Measurements from ENCODE around the gene INSYN2B. TPM values are rescaled to one million over a fixed set of nuclear protein-coding genes. Genes with fewer than 3 reads are reported as not detected.

The INSYN2B gene
- total RNA-seq, 4 donors from 2014 or later: not detected

DNA sequence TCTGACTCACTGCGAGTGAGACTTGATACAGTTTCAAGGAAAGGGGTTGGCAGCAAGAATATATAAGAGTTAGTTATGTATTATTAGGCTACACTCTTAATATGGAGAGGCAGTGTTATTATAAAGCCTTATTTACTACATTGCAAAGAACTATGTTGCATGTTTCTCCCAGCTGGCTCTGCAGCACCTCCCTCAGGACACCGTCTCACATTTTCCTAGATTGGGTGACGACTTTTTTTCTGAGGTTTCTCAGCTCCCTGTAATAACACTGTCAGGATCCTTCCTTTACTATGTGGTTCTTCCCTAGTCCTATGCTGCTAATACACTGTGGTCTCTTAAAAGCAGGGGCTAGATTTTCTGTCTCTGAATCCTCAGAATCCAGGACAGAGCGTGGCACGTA is 153.7 kb downstream of the INSYN2B start:
- 58 to 68% methylated on average over 5 of the region's 5 CpGs for WGBS, 2 donors
- TF ChIP-seq, protein P1, sequence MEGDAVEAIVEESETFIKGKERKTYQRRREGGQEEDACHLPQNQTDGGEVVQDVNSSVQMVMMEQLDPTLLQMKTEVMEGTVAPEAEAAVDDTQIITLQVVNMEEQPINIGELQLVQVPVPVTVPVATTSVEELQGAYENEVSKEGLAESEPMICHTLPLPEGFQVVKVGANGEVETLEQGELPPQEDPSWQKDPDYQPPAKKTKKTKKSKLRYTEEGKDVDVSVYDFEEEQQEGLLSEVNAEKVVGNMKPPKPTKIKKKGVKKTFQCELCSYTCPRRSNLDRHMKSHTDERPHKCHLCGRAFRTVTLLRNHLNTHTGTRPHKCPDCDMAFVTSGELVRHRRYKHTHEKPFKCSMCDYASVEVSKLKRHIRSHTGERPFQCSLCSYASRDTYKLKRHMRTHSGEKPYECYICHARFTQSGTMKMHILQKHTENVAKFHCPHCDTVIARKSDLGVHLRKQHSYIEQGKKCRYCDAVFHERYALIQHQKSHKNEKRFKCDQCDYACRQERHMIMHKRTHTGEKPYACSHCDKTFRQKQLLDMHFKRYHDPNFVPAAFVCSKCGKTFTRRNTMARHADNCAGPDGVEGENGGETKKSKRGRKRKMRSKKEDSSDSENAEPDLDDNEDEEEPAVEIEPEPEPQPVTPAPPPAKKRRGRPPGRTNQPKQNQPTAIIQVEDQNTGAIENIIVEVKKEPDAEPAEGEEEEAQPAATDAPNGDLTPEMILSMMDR (IDR thresholded peaks at IDR 0.05): peak in 2 of 6 experiments; percentile 8 to 24
- TF ChIP-seq POLR2A (IDR thresholded peaks at IDR 0.05): no peak

DNA sequence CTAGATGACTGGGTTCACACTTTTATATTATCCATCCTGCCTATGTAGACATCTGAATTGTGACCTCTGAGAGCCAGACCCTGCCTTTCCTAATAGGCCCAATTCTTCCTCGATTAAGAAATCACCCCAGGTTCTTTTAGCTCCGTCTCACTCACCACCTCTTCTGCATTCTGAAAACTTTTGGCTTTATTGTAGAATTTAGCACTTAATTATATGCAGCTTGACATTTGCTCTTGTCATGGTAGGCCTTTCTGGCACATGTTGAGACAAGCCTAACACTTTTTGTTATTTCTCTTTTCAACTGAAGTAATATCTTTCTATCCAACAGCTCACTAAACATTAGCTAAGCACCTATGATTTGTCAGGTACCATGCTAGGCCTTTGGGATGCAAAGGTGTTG is 163.3 kb downstream of the INSYN2B start:
- H3K9me3 ChIP-seq: no peaks in the 10 kb centered on the region
- H3K4me1 ChIP-seq: no peaks in the 10 kb centered on the region
- no peak overlapping the region for H3K27ac ChIP-seq
- H3K4me3 ChIP-seq (replicated peaks in 1 of 3): no peak overlapping the region
- no peak for DNase-seq
- WGBS, 2 donors: 92% methylated on average over 2 of the region's 2 CpGs
- TF ChIP-seq POLR2A (IDR thresholded peaks at IDR 0.05): no peak
- TF ChIP-seq, protein P1 (IDR thresholded peaks at IDR 0.05): no peak
- no peaks in the 10 kb centered on the region for H3K36me3 ChIP-seq
- H3K27me3 ChIP-seq: no peaks in the 10 kb centered on the region
- intact Hi-C loops (cut with DNase I): no loop called here

More for the DNA sequence above, 153.7 kb downstream of the INSYN2B start:
- no peaks in the 10 kb centered on the region for H3K27me3 ChIP-seq
- H3K4me3 ChIP-seq (replicated peaks in 1 of 3): no peak overlapping the region
- intact Hi-C loops (cut with DNase I): no loop called here
- no peak overlapping the region for H3K27ac ChIP-seq
- no peaks in the 10 kb centered on the region for H3K4me1 ChIP-seq
- DNase-seq: no peak
- H3K36me3 ChIP-seq: no peaks in the 10 kb centered on the region
- no peaks in the 10 kb centered on the region for H3K9me3 ChIP-seq

DNA sequence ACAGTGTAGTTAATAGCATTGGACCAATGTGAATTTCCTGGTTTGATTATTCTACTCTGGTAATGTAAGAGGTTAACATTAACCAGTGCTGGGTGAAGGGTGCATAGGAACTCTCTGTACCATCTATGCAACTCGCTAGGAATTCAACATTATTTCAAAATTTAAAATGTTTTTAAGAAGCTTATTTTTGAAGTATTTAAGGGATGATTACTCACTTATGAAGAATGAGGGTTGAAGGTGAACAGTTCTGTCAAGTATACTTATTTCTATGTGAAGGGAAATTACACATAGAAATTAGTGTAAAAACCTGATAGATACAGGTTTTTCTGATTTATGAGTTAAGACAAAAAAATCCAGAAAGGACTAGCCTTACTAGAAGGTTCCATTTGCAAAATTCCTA is 165.8 kb downstream of the INSYN2B start:
- no peaks in the 10 kb centered on the region for H3K4me1 ChIP-seq
- H3K27ac ChIP-seq: no peak overlapping the region
- H3K4me3 ChIP-seq (replicated peaks in 1 of 3): no peak overlapping the region
- DNase-seq: no peak
- H3K27me3 ChIP-seq: no peaks in the 10 kb centered on the region
- intact Hi-C loops (cut with DNase I): no loop called here
- 82 to 87% methylated on average over 1 of the region's 1 CpG for WGBS, 2 donors
- TF ChIP-seq, protein P1 (IDR thresholded peaks at IDR 0.05): no peak
- TF ChIP-seq POLR2A (IDR thresholded peaks at IDR 0.05): no peak
- no peaks in the 10 kb centered on the region for H3K9me3 ChIP-seq
- no peaks in the 10 kb centered on the region for H3K36me3 ChIP-seq

MicroRNAs encoded within 50 kb of the gene (microRNA counts, 767-probe panel; counts per million panel counts)
- 2,829 to 5,211 counts per million in 2 donors for microRNA hsa-miR-378e

Small RNA genes lying within 50 kb of the gene (microRNA-seq; reads per million reads assigned to microRNA genes)
- not detected for gene MIR378E

Small RNA genes lying within 50 kb of the gene (small RNA-seq; reads per million reads assigned to genes)
- gene MIR378E: not detected

Other genes starting within 250 kb of the INSYN2B start
- not detected for gene FOXI1, start 125.4 kb upstream of the INSYN2B start, total RNA-seq

All from thyroid gland (tissue), 4 donors.